H1 (cell line): ENCODE results near the gene MRPL55. TPM values are rescaled to one million over a fixed set of nuclear protein-coding genes. Genes with fewer than 3 reads are reported as not detected.

Experiments
- EP300 ChIP-seq, 2 experiments: IDR thresholded peaks; 1 replicate in 1 of 2; 2 replicates in 1 of 2; pipeline ENCODE4 v1.6.1; 2011 to 2012; ENCODE audit warnings: low read depth in 2 of 2, low read length in 2 of 2, mild to moderate bottlenecking in 2 of 2, borderline replicate concordance in 1 of 2, inconsistent platforms in 1 of 2, moderate library complexity in 1 of 2
- EZH2 ChIP-seq: fragments of 200-600 bp; sonication (generic); IDR thresholded peaks from 2 replicates; pipeline ENCODE4 v1.7.1; 2012; ENCODE audit warnings: low read depth, mild to moderate bottlenecking, moderate library complexity, low read length, inconsistent platforms; ENCODE audit not compliant: severe bottlenecking
- JUN ChIP-seq: IDR thresholded peaks from 2 replicates; pipeline ENCODE4 v1.6.1; 2011; ENCODE audit warnings: low read depth, mild to moderate bottlenecking, improper control_type of control experiment, low read length
- NRF1 ChIP-seq: IDR thresholded peaks from 2 replicates; pipeline ENCODE4 v1.6.1; 2011; ENCODE audit warnings: mild to moderate bottlenecking, low read depth, low read length, improper control_type of control experiment
- SIN3A ChIP-seq, 2 experiments: IDR thresholded peaks in 1 of 2; conservative IDR thresholded peaks in 1 of 2; 2 replicates each; pipeline ENCODE4 v1.6.1; 2011 to 2012; ENCODE audit warnings: low read length in 2 of 2, improper control_type of control experiment in 1 of 2, low read depth in 1 of 2, mild to moderate bottlenecking in 1 of 2
- polyA plus RNA-seq, 7 experiments: library from polyadenylated mRNA; depleted of rRNA in 3 of 7; stranded (reverse) in 5 of 7; unstranded in 2 of 7; fragments of >200 nt in 5 of 7; fragments of 200-250 nt in 2 of 7; gene quantifications; 1 replicate in 5 of 7; 2 replicates in 1 of 7; 4 replicates in 1 of 7; pipeline versions ENCODE4 v1.2.1 to v1.2.3, GENCODE V29; 2011 to 2013; ENCODE audit warnings: missing spikeins in 2 of 7, mixed read lengths in 2 of 7
- total RNA-seq: library from RNA; stranded (reverse); fragmentation: NEBNext Ultra II Directional; extraction: Animal tissue kit (Norgen Biotek cat#: 25700); gene quantifications from 2 replicates; pipeline ENCODE4 v1.2.1, GENCODE V29; 2021
- TF ChIP-seq, protein P1 (sequence below): fragments of 300-600 bp; sonication (generic); IDR thresholded peaks from 2 replicates; pipeline ENCODE4 v1.7.1; 2012; ENCODE audit warnings: low read length, moderate library complexity, mild to moderate bottlenecking, inconsistent platforms; ENCODE audit not compliant: insufficient replicate concordance

The MRPL55 gene
- total and polyA plus RNA-seq, 2 of the 8 experiments (the other 6 are each of a cell fraction or from before 2014, with no cell fraction given), result 59.0 to 244 TPM

DNA sequence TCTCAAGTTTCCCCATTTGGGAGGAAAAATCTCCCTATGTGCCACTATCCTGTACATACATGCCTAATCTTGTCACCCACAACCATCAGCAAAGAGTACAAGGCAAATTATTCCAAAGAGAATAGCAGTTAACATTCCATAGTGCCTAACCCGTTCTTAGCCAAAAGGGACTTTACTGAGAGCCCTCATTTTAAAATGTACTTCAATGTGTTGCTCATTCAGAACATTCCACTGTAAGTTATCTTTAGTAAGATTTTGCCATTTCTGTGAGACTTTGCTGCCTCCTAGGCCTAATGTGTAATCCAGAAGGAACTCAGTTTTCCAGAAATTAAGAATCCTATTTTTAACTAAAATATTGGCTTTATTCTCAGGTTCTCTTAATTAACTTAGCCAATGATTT is 11.3 kb upstream of the MRPL55 start (continued):
- TF ChIP-seq, protein P1, sequence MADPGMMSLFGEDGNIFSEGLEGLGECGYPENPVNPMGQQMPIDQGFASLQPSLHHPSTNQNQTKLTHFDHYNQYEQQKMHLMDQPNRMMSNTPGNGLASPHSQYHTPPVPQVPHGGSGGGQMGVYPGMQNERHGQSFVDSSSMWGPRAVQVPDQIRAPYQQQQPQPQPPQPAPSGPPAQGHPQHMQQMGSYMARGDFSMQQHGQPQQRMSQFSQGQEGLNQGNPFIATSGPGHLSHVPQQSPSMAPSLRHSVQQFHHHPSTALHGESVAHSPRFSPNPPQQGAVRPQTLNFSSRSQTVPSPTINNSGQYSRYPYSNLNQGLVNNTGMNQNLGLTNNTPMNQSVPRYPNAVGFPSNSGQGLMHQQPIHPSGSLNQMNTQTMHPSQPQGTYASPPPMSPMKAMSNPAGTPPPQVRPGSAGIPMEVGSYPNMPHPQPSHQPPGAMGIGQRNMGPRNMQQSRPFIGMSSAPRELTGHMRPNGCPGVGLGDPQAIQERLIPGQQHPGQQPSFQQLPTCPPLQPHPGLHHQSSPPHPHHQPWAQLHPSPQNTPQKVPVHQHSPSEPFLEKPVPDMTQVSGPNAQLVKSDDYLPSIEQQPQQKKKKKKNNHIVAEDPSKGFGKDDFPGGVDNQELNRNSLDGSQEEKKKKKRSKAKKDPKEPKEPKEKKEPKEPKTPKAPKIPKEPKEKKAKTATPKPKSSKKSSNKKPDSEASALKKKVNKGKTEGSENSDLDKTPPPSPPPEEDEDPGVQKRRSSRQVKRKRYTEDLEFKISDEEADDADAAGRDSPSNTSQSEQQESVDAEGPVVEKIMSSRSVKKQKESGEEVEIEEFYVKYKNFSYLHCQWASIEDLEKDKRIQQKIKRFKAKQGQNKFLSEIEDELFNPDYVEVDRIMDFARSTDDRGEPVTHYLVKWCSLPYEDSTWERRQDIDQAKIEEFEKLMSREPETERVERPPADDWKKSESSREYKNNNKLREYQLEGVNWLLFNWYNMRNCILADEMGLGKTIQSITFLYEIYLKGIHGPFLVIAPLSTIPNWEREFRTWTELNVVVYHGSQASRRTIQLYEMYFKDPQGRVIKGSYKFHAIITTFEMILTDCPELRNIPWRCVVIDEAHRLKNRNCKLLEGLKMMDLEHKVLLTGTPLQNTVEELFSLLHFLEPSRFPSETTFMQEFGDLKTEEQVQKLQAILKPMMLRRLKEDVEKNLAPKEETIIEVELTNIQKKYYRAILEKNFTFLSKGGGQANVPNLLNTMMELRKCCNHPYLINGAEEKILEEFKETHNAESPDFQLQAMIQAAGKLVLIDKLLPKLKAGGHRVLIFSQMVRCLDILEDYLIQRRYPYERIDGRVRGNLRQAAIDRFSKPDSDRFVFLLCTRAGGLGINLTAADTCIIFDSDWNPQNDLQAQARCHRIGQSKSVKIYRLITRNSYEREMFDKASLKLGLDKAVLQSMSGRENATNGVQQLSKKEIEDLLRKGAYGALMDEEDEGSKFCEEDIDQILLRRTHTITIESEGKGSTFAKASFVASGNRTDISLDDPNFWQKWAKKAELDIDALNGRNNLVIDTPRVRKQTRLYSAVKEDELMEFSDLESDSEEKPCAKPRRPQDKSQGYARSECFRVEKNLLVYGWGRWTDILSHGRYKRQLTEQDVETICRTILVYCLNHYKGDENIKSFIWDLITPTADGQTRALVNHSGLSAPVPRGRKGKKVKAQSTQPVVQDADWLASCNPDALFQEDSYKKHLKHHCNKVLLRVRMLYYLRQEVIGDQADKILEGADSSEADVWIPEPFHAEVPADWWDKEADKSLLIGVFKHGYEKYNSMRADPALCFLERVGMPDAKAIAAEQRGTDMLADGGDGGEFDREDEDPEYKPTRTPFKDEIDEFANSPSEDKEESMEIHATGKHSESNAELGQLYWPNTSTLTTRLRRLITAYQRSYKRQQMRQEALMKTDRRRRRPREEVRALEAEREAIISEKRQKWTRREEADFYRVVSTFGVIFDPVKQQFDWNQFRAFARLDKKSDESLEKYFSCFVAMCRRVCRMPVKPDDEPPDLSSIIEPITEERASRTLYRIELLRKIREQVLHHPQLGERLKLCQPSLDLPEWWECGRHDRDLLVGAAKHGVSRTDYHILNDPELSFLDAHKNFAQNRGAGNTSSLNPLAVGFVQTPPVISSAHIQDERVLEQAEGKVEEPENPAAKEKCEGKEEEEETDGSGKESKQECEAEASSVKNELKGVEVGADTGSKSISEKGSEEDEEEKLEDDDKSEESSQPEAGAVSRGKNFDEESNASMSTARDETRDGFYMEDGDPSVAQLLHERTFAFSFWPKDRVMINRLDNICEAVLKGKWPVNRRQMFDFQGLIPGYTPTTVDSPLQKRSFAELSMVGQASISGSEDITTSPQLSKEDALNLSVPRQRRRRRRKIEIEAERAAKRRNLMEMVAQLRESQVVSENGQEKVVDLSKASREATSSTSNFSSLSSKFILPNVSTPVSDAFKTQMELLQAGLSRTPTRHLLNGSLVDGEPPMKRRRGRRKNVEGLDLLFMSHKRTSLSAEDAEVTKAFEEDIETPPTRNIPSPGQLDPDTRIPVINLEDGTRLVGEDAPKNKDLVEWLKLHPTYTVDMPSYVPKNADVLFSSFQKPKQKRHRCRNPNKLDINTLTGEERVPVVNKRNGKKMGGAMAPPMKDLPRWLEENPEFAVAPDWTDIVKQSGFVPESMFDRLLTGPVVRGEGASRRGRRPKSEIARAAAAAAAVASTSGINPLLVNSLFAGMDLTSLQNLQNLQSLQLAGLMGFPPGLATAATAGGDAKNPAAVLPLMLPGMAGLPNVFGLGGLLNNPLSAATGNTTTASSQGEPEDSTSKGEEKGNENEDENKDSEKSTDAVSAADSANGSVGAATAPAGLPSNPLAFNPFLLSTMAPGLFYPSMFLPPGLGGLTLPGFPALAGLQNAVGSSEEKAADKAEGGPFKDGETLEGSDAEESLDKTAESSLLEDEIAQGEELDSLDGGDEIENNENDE, result no peak
- TF ChIP-seq EZH2 (no peak), JUN (no peak), NRF1 (no peak), EP300 (IDR thresholded peaks at IDR 0.05; ENCODE audit: borderline replicate concordance in 1 of 2, low read depth in 2 of 2, low read length in 2 of 2) (no peak), SIN3A (conservative IDR thresholded peaks at IDR 0.05 in 1 of 2, IDR thresholded peaks at IDR 0.05 in 1 of 2; ENCODE audit: low read depth in 1 of 2, low read length in 2 of 2) (no peak)
